ENCODE data around the gene CUEDC1. TPM values are rescaled to one million over a fixed set of nuclear protein-coding genes. Genes with fewer than 3 reads are reported as not detected.

The CUEDC1 gene
- total RNA-seq, 3 donors from 2014 or later: 0.41 to 0.63 (median 0.58) TPM

- ATAC-seq: no peak
- DNase-seq: no peak
- Mint-ChIP-seq H3K4me3 (no peak overlapping the region), H3K9me3 (no peaks in the 10 kb centered on the region), H3K27me3 (ENCODE audit: low read depth) (peaks cover 22% of the 10 kb centered on the region), H3K4me1 (ENCODE audit: low read depth) (no peaks in the 10 kb centered on the region), H3K36me3 (ENCODE audit: insufficient read depth) (no peaks in the 10 kb centered on the region)
Measured at GRCh38 chr17:57819285-57819684, 135.9 kb downstream of the CUEDC1 start.

- H3K4me1 Mint-ChIP-seq (ENCODE audit: low read depth): no peaks in the 10 kb centered on the region
- ATAC-seq: no peak
- H3K4me3 Mint-ChIP-seq: no peak overlapping the region
- peaks cover 28% of the 10 kb centered on the region for H3K27me3 Mint-ChIP-seq (ENCODE audit: low read depth)
- H3K9me3 Mint-ChIP-seq: no peaks in the 10 kb centered on the region
- DNase-seq: no peak
- no peaks in the 10 kb centered on the region for H3K36me3 Mint-ChIP-seq (ENCODE audit: insufficient read depth)
Measured at GRCh38 chr17:57818066-57818465, 137.1 kb downstream of the CUEDC1 start.

- H3K9me3 Mint-ChIP-seq: no peaks in the 10 kb centered on the region
- H3K27me3 Mint-ChIP-seq (ENCODE audit: low read depth): peaks cover 28% of the 10 kb centered on the region
- no peak overlapping the region for H3K4me3 Mint-ChIP-seq
- H3K36me3 Mint-ChIP-seq (ENCODE audit: insufficient read depth): no peaks in the 10 kb centered on the region
- ATAC-seq (no peak), DNase-seq (no peak)
- H3K4me1 Mint-ChIP-seq (ENCODE audit: low read depth): no peaks in the 10 kb centered on the region
Measured at GRCh38 chr17:57817299-57817698, 137.9 kb downstream of the CUEDC1 start.

GRCh38 chr17:57814421-57814820 is 140.8 kb downstream of the CUEDC1 start:
- peaks cover 4% of the 10 kb centered on the region for H3K4me1 Mint-ChIP-seq (ENCODE audit: low read depth)
- DNase-seq (no peak), ATAC-seq (no peak)
- H3K36me3 Mint-ChIP-seq (ENCODE audit: insufficient read depth): no peaks in the 10 kb centered on the region
- H3K4me3 Mint-ChIP-seq: no peak overlapping the region
- H3K27me3 Mint-ChIP-seq (ENCODE audit: low read depth): peaks cover 49% of the 10 kb centered on the region
- no peaks in the 10 kb centered on the region for H3K9me3 Mint-ChIP-seq

- H3K36me3 Mint-ChIP-seq (ENCODE audit: insufficient read depth): no peaks in the 10 kb centered on the region
- no peak for DNase-seq
- H3K27me3 Mint-ChIP-seq (ENCODE audit: low read depth): peaks cover 53% of the 10 kb centered on the region
- no peak overlapping the region for H3K4me3 Mint-ChIP-seq
- no peak for ATAC-seq
- peaks cover 4% of the 10 kb centered on the region for H3K4me1 Mint-ChIP-seq (ENCODE audit: low read depth)
- H3K9me3 Mint-ChIP-seq: no peaks in the 10 kb centered on the region
Measured at GRCh38 chr17:57811638-57812280, 143.5 kb downstream of the CUEDC1 start.

Other genes starting within 250 kb of the CUEDC1 start
- not detected for gene CCDC182, start 210.1 kb downstream of the CUEDC1 start, total RNA-seq
- gene MRPS23, start 105.4 kb downstream of the CUEDC1 start, total RNA-seq: 100 to 1,000 TPM; 116 to 125 (median 118) TPM
- 10 to 100 TPM; 23.8 to 25.1 (median 24.1) TPM for gene VEZF1, start 32.8 kb upstream of the CUEDC1 start, total RNA-seq
- gene SRSF1, start 51.8 kb upstream of the CUEDC1 start, total RNA-seq: 100 to 1,000 TPM; 588 to 666 (median 647) TPM
- gene DYNLL2, start 128.0 kb upstream of the CUEDC1 start, total RNA-seq: 10 to 100 TPM; 40.3 to 43.5 (median 42.3) TPM
- under 1 TPM; 0.14 to 0.33 (median 0.21) TPM for gene OR4D1, start 193.0 kb upstream of the CUEDC1 start, total RNA-seq
- gene OR4D2, start 211.6 kb upstream of the CUEDC1 start, total RNA-seq: not detected
- gene EPX, start 237.3 kb upstream of the CUEDC1 start, total RNA-seq: not detected